GM18498 (cell line): Measurements from ENCODE around the gene PLXNA3.

ENCODE experiments used
- ATAC-seq: cut with Tn5 transposase; IDR thresholded peaks from one replicate; pipeline ENCODE4 v1.9.1; 2021; ENCODE audit warnings: mild to moderate bottlenecking, moderate library complexity; ENCODE audit not compliant: unreplicated experiment

PLXNA3 gene

DNA sequence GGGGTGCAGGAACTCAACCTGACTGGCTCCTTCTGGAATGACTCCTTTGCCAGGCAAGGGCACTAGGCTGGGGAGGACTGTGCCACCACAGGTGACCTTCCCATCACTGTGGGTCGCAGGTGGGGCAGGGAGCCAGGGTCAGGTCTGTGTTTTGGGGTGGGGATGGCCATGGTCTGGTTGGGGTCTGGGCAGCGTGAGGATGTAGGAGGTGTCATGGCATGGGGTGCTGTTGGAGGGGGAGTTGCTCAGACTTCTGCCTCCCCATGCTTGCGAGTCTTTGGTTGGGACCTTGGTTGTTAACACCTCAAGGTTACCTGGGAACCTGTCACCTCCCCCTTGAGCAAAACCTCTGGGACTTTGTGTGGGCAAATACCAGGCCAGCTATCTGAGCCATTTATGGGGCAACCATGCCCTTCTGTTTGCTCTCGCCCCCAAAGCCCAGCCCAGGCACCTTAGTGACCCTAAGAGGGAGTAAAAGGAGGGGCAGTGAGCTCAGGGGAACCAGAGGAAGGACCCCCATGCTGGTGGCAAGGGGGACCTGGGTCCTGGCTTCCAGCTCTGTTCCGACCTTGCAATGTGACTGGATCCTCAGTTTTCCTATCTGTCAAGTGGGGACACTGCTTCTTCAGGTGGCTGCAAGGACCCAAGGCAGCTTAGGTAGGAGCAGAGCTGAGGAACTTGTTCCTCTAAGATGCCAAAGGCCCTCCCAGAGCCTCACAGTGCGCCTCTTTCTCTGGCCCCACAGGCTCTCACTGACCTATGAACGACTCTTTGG, 23.5 kb upstream of the PLXNA3 start:
- no peak for ATAC-seq

DNA sequence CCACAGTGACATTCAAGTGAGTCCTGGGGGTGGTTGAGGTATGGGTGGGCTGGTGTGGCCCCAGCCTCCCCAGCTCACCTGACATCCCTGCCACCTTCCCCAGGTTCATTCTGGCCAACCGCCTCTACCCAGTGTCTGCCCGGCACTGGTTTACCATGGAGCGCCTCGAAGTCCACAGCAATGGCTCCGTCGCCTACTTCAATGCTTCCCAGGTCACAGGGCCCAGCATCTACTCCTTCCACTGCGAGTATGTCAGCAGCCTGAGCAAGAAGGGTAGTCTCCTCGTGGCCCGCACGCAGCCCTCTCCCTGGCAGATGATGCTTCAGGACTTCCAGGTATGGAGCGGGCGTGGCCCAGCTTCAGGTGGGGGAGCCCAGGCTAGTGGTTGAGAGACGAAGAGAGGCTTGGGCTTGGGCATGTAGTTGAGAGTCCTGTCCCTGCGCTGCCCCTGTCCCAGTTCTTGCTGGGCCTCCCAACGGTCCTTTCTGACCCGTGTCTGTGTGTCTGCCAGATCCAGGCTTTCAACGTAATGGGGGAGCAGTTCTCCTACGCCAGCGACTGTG, 22.8 kb upstream of the PLXNA3 start:
- ATAC-seq = no peak

DNA sequence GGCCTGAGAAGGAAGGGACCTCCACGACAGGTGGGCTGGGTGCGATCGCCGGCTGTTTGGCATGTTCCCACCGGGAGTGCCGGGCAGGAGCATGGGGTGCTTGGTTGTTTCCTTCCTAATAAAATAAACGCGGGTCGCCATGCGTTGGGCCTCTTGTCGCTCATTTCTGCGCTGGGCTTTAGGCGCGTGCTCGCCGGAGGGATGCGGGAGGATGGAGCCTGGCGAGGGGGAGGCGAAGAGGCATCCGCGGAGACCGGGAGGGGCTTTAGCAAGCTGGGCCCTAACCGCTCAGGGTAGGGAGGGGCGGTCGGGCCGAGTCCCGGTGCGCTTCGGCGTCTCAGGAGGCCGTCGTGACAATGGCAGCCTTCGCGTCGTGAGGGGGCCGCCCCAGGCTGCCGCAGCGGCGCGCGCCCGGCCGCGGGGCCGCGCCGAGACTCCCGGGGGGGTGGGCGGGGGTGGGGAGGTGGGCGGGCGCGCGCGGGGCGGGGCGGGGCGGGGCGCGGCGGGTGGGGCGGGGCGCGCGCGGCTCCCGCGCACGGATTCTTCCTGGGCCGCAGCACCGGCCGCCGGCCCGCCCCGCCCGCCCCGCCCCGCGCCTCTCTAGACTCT, 21.6 kb upstream of the PLXNA3 start:
- ATAC-seq = peak; percentile 47

DNA sequence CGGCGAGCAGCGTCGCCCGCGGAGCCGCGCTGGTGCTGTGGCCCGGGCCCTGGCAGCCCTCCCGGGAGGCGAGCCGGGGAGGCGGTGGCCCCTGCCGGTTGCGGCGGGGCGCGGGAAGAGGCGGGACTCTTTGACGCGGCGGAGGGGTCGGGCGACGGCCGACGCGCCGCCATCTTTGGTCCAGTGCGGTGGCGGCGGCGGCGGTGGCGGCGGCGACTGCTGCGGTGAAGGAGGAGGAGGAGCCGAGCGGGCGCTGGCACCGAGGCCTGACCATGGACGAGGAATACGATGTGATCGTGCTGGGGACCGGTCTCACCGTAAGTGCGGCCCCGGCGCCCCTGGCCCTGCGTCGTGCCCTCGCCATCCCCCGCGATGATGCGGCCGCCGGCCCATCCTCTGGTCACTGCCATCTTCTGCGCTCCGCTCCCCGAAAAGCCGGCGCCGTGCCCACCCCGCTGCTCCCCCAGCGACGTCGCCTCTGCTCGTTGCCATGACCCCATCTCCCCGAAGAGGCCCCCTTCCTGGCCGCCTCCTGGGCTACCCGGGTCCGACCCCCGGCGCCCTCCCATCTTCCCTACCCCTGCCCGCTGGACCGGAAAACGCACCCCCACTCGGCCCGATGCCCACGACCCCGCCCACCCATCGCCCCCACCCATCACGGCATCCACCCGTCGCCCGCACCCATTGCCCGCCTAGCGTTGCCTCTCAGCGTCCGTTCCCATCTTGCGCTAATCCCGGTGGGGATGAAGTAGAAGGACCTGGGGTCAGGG, 20.9 kb upstream of the PLXNA3 start, which contains the start of gene GDI1:
TSS of gene GDI1 (plus strand) at position 172 of the 770 bp plus-strand sequence. CDS start at position 273, 101 bp downstream.
- peak; percentile 44 for ATAC-seq

GRCh38 chrX:154437971-154438893, 19.8 kb upstream of the PLXNA3 start:
- ATAC-seq = no peak

GRCh38 chrX:154439841-154440240, 18.2 kb upstream of the PLXNA3 start:
- ATAC-seq = no peak

DNA sequence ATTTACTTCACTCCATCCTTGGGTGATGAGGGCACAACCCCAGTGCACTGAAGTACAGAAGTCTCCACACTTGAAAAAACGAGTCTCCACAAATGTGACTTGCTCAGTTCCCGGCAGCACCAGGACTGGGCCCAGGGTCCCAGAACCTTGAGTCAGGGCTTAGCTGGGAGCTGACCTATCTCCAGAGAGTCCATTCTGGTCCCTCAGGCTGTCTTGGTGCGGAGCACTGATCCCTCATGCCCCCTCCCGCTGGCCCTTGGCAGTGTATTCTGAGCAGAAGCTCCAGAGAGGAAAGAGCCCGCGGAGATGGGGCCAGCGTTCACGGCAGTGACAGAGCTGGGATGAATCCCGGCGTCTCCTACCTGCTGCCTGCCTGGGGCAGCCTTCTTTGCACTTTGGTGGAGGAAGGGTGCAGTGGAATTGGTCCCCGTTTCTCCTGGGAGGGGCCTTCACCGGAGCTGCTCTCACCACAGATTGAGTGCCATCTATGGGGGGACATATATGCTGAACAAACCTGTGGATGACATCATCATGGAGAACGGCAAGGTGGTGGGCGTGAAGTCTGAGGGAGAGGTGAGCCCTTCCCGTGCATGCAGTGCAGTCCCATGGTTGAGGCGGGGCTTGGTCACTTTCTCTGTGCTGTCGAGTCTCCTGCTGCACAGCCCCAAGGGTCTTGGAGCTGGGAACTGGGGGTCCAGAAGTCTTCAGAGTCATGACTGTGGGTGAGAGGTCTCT, 17.3 kb upstream of the PLXNA3 start:
- no peak for ATAC-seq

DNA sequence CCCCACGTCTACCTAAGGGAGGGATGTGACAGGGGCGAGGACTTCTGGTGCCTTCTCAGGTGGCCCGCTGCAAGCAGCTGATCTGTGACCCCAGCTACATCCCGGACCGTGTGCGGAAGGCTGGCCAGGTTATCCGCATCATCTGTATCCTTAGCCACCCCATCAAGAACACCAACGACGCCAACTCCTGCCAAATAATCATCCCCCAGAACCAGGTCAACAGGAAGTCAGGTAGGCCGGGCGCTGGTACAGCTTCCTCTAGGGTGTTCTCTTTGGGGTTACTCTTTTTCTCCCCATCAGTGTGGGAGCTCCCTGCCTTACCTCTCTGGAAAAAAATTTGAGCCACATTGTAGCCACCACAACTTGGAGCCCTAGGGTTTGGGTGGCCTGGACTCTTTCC, 16.5 kb upstream of the PLXNA3 start:
- no peak for ATAC-seq

DNA sequence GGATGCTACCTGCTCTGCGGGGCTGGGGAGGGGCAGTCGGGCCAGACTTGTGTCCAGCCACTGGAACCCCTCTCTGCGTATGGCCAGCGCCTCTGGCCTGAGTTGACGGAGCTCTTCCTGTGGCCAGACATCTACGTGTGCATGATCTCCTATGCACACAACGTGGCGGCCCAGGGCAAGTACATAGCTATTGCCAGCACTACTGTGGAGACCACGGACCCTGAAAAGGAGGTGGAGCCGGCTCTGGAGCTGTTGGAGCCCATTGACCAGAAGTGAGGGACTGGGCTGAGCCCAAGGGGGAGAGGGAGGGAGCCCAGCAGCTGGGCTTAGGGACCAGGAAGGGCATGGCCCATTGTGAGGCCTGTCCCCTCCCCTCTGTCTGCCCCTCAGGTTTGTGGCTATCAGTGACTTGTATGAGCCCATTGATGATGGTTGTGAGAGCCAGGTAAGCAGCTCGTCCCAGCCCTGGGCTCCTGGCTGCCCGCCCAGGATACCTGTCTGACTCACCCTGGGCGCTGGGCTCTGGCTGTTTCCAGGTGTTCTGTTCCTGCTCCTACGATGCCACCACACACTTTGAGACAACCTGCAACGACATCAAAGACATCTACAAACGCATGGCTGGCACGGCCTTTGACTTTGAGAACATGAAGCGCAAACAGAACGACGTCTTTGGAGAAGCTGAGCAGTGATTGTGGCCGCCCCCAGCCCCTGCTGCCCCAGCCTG, 15.9 kb upstream of the PLXNA3 start:
- ATAC-seq = no peak

DNA sequence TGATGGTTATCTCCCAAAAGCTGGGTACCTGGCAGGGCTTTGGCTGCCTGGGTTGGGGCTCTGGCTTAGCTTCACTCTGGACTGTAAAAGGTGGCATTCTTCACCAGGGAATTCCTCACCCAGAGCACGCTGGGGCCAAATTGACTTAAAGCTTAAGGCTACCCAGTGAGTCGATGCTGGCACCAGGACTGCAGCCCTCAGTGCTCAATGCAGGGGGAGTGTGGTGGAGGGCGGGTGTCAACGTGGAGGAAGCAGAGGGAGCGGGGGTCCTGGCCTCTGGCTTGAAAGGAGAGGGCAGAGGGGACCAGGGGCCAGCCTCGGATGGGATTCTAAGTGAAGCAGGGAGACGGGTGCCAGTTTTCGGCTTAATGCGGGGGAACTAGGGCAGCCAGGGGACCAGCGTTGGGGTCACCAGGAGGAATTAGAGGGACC, 14.6 kb upstream of the PLXNA3 start:
- ATAC-seq = no peak

DNA sequence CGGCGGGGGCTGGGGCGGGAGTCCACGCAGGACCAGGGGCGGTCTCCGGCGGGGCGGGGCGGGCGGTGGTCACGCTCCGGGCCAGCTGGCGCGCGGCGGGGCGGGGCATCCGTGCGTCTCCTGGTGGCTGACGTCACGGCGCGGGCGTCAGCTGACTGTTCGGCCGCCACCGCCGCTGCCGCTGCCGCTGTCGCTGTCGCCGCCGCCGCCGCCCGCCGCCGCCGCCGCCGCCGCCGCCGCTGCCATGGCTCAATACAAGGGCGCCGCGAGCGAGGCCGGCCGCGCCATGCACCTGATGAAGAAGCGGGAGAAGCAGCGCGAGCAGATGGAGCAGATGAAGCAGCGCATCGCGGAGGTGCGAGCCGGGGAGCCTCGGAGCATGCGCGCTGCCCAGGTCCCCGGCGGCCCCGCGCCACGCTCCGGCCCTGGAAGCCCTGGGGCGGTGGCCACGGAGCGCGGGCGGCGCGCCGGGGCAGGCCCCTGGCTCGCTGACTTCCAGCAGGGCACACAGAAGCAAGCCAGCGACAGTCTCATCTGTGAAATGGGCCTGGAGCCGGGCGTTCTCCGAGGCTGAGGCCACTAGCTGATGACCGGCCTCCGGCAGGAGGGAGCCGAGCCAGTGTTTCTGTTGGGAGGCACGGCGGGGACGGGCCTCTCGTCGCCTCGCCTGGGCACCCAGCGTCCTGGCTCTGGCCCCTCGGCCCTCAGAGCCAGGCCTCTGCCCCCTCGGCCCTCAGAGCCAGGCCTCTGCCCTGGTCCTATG, 13.9 kb upstream of the PLXNA3 start, which contains the start of gene FAM50A:
TSS of gene FAM50A (plus strand) at position 150 of the 763 bp plus-strand sequence. CDS start at position 245, 95 bp downstream.
- peak; percentile 83 for ATAC-seq

- ATAC-seq = no peak
Observed at GRCh38 chrX:154444755-154445246, 13.3 kb upstream of the PLXNA3 start.

GRCh38 chrX:154445776-154446175, 12.3 kb upstream of the PLXNA3 start:
- no peak for ATAC-seq

DNA sequence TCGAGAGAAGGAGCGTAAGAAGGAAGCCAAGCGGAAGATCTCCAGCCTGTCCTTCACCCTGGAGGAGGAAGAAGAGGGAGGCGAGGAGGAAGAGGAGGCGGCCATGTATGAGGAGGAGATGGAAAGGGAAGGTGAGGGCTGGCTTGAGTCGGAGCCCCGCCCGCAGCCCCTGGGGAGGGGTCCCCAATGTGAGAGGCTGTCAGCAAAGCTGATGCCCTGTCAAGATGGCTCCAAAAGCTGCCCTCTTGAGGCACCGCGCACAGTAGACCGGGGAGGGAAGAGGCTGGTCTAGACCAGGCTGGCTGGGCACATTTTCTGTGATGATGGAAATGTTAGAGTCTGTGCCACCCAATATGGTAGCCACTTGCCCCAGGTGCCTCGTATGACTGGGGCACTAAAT, 11.7 kb upstream of the PLXNA3 start:
- no peak for ATAC-seq

DNA sequence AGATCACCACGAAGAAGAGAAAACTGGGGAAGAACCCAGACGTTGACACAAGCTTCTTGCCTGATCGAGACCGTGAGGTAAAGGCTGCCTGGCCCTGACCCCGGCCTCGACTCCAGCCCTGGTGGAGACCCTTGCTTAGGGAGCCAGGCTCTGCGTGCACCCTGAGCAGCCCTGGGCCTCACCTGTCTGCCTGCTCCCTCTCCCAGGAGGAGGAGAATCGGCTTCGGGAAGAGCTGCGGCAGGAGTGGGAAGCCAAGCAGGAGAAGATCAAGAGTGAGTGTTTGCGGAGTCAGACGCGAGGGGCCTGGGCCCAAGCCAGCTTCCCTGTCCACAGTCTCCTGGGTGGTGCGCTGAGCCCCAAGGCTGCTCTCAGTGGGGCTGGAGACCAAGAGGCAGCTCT, 9.6 kb upstream of the PLXNA3 start:
- ATAC-seq = no peak

DNA sequence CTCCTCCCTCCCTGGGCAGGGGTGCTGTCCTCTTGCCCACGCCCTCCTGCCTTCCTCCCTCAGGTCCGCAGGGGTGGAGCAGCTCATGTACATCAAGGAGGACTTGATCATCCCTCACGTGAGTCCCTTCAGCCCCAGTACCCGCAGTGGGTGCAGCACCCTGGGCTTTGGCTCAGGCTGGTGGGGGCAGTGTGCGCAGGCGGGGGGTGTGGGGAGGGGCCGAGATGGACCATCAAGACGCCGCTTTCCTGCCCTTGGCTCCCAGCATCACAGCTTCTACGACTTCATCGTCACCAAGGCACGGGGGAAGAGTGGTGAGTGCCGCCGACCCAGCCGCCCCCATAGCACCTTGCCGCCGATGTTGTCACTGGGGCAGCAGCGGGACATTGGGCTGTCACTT, 8.5 kb upstream of the PLXNA3 start:
- no peak for ATAC-seq

GRCh38 chrX:154450312-154450711, 7.8 kb upstream of the PLXNA3 start:
- ATAC-seq = no peak

- no peak for ATAC-seq
Observed at GRCh38 chrX:154452823-154453222, 5.3 kb upstream of the PLXNA3 start.
